H1 (cell line): ENCODE data around the gene SLC35E3. TPM values are rescaled to one million over a fixed set of nuclear protein-coding genes. Genes with fewer than 3 reads are reported as not detected.

ENCODE experiments used
- EGR1 ChIP-seq: IDR thresholded peaks from 2 replicates; pipeline ENCODE4 v1.6.1; 2011; ENCODE audit warnings: low read depth, low read length, borderline replicate concordance
- RNF2 ChIP-seq: fragments of 200-900, 300-1000 bp; sonication (generic); IDR thresholded peaks from 2 replicates; pipeline ENCODE4 v1.7.1; 2016; ENCODE audit warnings: borderline replicate concordance, low read depth, mild to moderate bottlenecking, antibody characterized with exemption, low read length; ENCODE audit not compliant: poor library complexity, severe bottlenecking; ENCODE audit errors: missing control alignments
- TBP ChIP-seq: IDR thresholded peaks from 2 replicates; pipeline ENCODE4 v1.6.1; 2011; ENCODE audit warnings: low read depth, low read length, improper control_type of control experiment
- YY1 ChIP-seq: IDR thresholded peaks from 2 replicates; pipeline ENCODE4 v1.6.1; 2011; ENCODE audit warnings: low read depth, mild to moderate bottlenecking, low read length
- ZNF274 ChIP-seq: IDR thresholded peaks from 2 replicates; pipeline ENCODE4 v1.7.0; 2012; ENCODE audit warnings: low read length, borderline replicate concordance; ENCODE audit errors: extremely low read depth
- polyA plus RNA-seq, 7 experiments: library from polyadenylated mRNA; depleted of rRNA in 3 of 7; stranded (reverse) in 5 of 7; unstranded in 2 of 7; fragments of >200 nt in 5 of 7; fragments of 200-250 nt in 2 of 7; gene quantifications; 1 replicate in 5 of 7; 2 replicates in 1 of 7; 4 replicates in 1 of 7; pipeline versions ENCODE4 v1.2.1 to v1.2.3, GENCODE V29; 2011 to 2013; ENCODE audit warnings: missing spikeins in 2 of 7, mixed read lengths in 2 of 7
- total RNA-seq: library from RNA; stranded (reverse); fragmentation: NEBNext Ultra II Directional; extraction: Animal tissue kit (Norgen Biotek cat#: 25700); gene quantifications from 2 replicates; pipeline ENCODE4 v1.2.1, GENCODE V29; 2021

Gene SLC35E3
- total and polyA plus RNA-seq, 2 of the 8 experiments (the other 6 are each of a cell fraction or from before 2014, with no cell fraction given) = 10.0 to 10.9 TPM

- TF ChIP-seq EGR1 (no peak), TBP (peak; percentile 88), YY1 (peak; percentile 66; the same call in 1 of the 2 replicates), RNF2 (no peak), ZNF274 (no peak)
- TF ChIP-seq, all 59 proteins: peak for 21
Measured at GRCh38 chr12:68807576-68808387, 61.8 kb downstream of the SLC35E3 start, which contains the start of gene MDM2 (continued).
